ENCODE measurements around the gene COBLL1.

- no peak for TF ChIP-seq CTCF (IDR thresholded peaks at IDR 0.05)
- TF ChIP-seq POLR2AphosphoS5 (IDR thresholded peaks at IDR 0.05) = no peak
- no peak for TF ChIP-seq EP300 (IDR thresholded peaks at IDR 0.05)
These were observed 199.4 kb downstream of the COBLL1 start for GRCh38 chr2:164642268-164642667.
